ENCODE measurements around the gene SCN4B. TPM values are rescaled to one million over a fixed set of nuclear protein-coding genes. Genes with fewer than 3 reads are reported as not detected.

SCN4B gene
- total RNA-seq, 1 experiment from 2014 or later, result 1.6 TPM

DNA sequence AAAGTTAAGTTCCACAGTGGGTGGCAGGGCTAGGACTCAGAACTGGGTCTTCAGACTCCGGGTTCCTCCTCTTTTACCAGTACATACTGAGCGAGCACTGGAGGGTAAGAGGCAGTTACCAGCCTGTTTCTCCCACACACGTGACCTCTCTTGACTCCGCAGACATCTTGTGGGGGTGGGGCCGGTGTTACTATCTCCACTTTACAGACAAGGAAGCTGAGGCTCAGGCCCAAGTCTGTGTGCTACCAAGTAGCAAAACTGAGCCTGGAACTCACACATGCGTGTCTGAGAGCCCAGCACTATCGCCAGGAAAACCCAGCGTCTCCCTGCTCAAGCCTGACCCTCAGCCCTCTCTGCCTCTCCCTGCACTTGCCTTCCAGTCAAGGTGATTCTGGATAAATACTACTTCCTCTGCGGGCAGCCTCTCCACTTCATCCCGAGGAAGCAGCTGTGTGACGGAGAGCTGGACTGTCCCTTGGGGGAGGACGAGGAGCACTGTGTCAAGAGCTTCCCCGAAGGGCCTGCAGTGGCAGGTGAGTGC lies 49.8 kb downstream of the SCN4B start:
- H4K8ac ChIP-seq (replicated peaks; ENCODE audit: insufficient read length, low read depth, low read length), result no peak overlapping the region
- H3K27ac Mint-ChIP-seq, result no peak overlapping the region
- no peaks in the 10 kb centered on the region for H3K9me3 Mint-ChIP-seq
- H3K36me3 Mint-ChIP-seq (ENCODE audit: insufficient read depth in 1 of 3, low read depth in 3 of 3), result no peaks in the 10 kb centered on the region; a peak in 1 of 7 replicates
- H2BK120ac ChIP-seq (ENCODE audit: low read depth, low read length, poor library complexity, severe bottlenecking), result no peak overlapping the region
- H3T11ph ChIP-seq (ENCODE audit: low read length), result no peak overlapping the region
- no peaks in the 10 kb centered on the region for H3K79me2 ChIP-seq (ENCODE audit: insufficient read depth, low read length)
- H3K4me1 ChIP-seq (ENCODE audit: insufficient read depth, low read length), result peaks cover 3% of the 10 kb centered on the region; the same call in 1 of the 2 replicates
- no peak overlapping the region for H2AFZ ChIP-seq (ENCODE audit: low read length)
- H2BK12ac ChIP-seq (ENCODE audit: insufficient read length, low read depth, low read length), result no peak overlapping the region
- no peak overlapping the region for H3K4me2 ChIP-seq (ENCODE audit: insufficient read depth, insufficient read length, low read length)
- peaks cover 19 to 37% of the 10 kb centered on the region in 2 experiments for H3K4me1 Mint-ChIP-seq
- H2BK20ac ChIP-seq (ENCODE audit: low read depth, low read length, poor library complexity, severe bottlenecking), result no peak overlapping the region
- H4K91ac ChIP-seq (ENCODE audit: insufficient read length, low read depth, low read length), result no peak overlapping the region
- H3K9me3 ChIP-seq (ENCODE audit: control insufficient read depth, low read depth, low read length), result no peaks in the 10 kb centered on the region
- H3K23ac ChIP-seq (ENCODE audit: insufficient read length, low read depth, low read length), result no peak overlapping the region
- H2AK5ac ChIP-seq (ENCODE audit: insufficient read length, low read length), result no peak overlapping the region
- H3K56ac ChIP-seq (ENCODE audit: insufficient read length, low read depth, low read length), result no peak overlapping the region
- no peak overlapping the region for H3K18ac ChIP-seq (ENCODE audit: insufficient read length, low read depth, low read length)
- H3K4me3 Mint-ChIP-seq, result no peak overlapping the region
- no peak overlapping the region for H3K14ac ChIP-seq (ENCODE audit: insufficient read depth, low read length)
- no peak overlapping the region for H3K4ac ChIP-seq (ENCODE audit: low read depth, low read length)
- no peaks in the 10 kb centered on the region for H3K23me2 ChIP-seq (ENCODE audit: insufficient read length, low read depth, low read length, poor library complexity, severe bottlenecking)
- TF ChIP-seq, protein P1, sequence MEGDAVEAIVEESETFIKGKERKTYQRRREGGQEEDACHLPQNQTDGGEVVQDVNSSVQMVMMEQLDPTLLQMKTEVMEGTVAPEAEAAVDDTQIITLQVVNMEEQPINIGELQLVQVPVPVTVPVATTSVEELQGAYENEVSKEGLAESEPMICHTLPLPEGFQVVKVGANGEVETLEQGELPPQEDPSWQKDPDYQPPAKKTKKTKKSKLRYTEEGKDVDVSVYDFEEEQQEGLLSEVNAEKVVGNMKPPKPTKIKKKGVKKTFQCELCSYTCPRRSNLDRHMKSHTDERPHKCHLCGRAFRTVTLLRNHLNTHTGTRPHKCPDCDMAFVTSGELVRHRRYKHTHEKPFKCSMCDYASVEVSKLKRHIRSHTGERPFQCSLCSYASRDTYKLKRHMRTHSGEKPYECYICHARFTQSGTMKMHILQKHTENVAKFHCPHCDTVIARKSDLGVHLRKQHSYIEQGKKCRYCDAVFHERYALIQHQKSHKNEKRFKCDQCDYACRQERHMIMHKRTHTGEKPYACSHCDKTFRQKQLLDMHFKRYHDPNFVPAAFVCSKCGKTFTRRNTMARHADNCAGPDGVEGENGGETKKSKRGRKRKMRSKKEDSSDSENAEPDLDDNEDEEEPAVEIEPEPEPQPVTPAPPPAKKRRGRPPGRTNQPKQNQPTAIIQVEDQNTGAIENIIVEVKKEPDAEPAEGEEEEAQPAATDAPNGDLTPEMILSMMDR (conservative IDR thresholded peaks at IDR 0.05), result no peak
- H2BK15ac ChIP-seq (ENCODE audit: low read depth, low read length), result no peak overlapping the region
- DNase-seq, result no peak
- H3K79me1 ChIP-seq (ENCODE audit: insufficient read depth, low read depth, low read length, poor library complexity, severe bottlenecking), result no peaks in the 10 kb centered on the region
- H4K20me1 ChIP-seq (ENCODE audit: control insufficient read depth, insufficient read depth, insufficient read length), result no peaks in the 10 kb centered on the region
- H3K27me3 ChIP-seq (ENCODE audit: insufficient read depth, low read length), result no peaks in the 10 kb centered on the region
- peaks cover 21% of the 10 kb centered on the region for H3K27me3 Mint-ChIP-seq (ENCODE audit: low read depth)
- no CpG with 5 or more reads among the region's 13 CpGs for WGBS (ENCODE audit: extremely low coverage, insufficient read length, low lambda C conversion rate)
- H3K27ac ChIP-seq (ENCODE audit: insufficient read length, low read depth, low read length), result no peak overlapping the region
- H2BK5ac ChIP-seq (ENCODE audit: insufficient read length, low read length), result no peak overlapping the region
- no peak overlapping the region for H3K9ac ChIP-seq (ENCODE audit: extremely low read depth, insufficient read length, low read length)
- H4K5ac ChIP-seq (ENCODE audit: insufficient read length, low read depth, low read length), result no peak overlapping the region
